ENCODE data around the gene ARHGEF33. TPM values are rescaled to one million over a fixed set of nuclear protein-coding genes. Genes with fewer than 3 reads are reported as not detected.

Gene ARHGEF33
- total and polyA plus RNA-seq, 2 donors from 2014 or later: 2.3 to 2.4 TPM

DNA sequence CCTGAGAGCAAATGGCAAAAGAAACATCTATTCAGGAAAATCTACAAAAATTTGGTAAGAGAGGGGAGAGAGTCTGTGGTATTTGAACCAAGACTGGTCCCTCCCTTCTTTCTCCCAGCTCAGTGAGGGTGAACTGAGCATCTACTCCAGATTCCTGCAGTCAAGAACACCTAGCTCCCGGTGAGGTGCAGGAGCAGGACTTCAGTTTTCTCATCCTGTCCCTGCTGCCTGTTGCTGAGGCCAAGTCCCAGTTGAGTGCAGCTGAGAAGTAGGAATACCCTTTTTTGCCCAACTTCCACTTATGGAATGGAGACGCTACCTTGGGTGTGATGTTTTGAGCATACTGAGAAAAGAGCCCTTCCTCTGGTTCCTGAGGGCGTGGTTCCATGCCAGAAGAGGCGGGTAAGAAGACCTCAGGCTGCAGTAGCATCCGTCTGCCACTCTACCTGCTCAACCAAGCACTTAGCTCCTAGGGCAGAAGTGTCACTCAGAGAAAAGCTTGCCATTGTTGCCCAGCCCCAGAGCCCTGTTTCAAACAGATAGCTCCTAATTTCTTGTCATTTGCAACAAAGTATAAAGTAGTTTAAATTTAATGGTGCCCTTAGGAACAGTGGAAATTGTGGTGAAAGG, 118.3 kb downstream of the ARHGEF33 start:
- TF ChIP-seq, protein P1, sequence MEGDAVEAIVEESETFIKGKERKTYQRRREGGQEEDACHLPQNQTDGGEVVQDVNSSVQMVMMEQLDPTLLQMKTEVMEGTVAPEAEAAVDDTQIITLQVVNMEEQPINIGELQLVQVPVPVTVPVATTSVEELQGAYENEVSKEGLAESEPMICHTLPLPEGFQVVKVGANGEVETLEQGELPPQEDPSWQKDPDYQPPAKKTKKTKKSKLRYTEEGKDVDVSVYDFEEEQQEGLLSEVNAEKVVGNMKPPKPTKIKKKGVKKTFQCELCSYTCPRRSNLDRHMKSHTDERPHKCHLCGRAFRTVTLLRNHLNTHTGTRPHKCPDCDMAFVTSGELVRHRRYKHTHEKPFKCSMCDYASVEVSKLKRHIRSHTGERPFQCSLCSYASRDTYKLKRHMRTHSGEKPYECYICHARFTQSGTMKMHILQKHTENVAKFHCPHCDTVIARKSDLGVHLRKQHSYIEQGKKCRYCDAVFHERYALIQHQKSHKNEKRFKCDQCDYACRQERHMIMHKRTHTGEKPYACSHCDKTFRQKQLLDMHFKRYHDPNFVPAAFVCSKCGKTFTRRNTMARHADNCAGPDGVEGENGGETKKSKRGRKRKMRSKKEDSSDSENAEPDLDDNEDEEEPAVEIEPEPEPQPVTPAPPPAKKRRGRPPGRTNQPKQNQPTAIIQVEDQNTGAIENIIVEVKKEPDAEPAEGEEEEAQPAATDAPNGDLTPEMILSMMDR (IDR thresholded peaks at IDR 0.05; ENCODE audit: borderline replicate concordance, extremely low read depth, insufficient read depth): no peak
- Histone ChIP-seq H3K27me3 (ENCODE audit: control insufficient read depth, insufficient read depth, low read length) (no peaks in the 10 kb centered on the region), H3K4me1 (ENCODE audit: control insufficient read depth in 2 of 3, insufficient read depth in 2 of 3, low read depth in 1 of 3, low read length in 3 of 3) (no peaks in the 10 kb centered on the region), H3K9ac (ENCODE audit: low read length in 3 of 3) (no peak overlapping the region), H3K36me3 (ENCODE audit: control insufficient read depth in 2 of 3, insufficient read depth in 3 of 3, low read length in 3 of 3) (peaks cover 4 to 33% (median 15%) of the 10 kb centered on the region in 3 donors), H3K9me3 (ENCODE audit: control insufficient read depth in 2 of 3, insufficient read depth in 1 of 3, low read length in 3 of 3) (no peaks in the 10 kb centered on the region), H3K27ac (ENCODE audit: low read depth in 2 of 2, low read length in 2 of 2) (no peak overlapping the region), H3K4me3 (ENCODE audit: low read length in 3 of 3) (no peak overlapping the region)
- FAIRE-seq: no peak
- DNase-seq: no peak
- intact Hi-C loops (cut with DNase I): no loop called here

DNA sequence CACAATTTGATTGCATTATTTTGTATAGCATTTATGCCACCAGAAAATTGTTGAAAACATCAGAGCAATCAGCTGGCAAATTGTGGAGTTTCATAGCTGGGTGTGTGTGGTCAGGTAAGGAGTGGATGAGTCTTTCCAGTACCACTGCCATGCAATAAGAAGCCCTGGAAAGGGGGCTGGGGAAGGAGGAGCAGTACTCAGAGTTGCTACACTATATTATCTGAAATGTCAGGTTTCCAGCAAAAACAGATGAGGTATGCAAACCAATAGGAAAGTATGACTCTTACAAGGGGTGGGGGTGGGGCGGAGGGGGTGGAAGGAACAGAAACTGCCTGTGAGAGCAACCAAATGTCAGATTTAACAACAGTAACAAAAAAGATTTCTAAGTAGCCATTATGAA, 119.0 kb downstream of the ARHGEF33 start:
- peaks cover 4 to 38% (median 16%) of the 10 kb centered on the region in 3 donors for H3K36me3 ChIP-seq (ENCODE audit: control insufficient read depth in 2 of 3, insufficient read depth in 3 of 3, low read length in 3 of 3)
- FAIRE-seq (no peak), DNase-seq (no peak)
- no peaks in the 10 kb centered on the region for H3K9me3 ChIP-seq (ENCODE audit: control insufficient read depth in 2 of 3, insufficient read depth in 1 of 3, low read length in 3 of 3)
- H3K9ac ChIP-seq (ENCODE audit: low read length in 3 of 3): no peak overlapping the region
- TF ChIP-seq, protein P1 (IDR thresholded peaks at IDR 0.05; ENCODE audit: borderline replicate concordance, extremely low read depth, insufficient read depth): no peak
- H3K27ac ChIP-seq (ENCODE audit: low read depth in 2 of 2, low read length in 2 of 2): no peak overlapping the region
- H3K4me3 ChIP-seq (ENCODE audit: low read length in 3 of 3): no peak overlapping the region
- H3K4me1 ChIP-seq (ENCODE audit: control insufficient read depth in 2 of 3, insufficient read depth in 2 of 3, low read depth in 1 of 3, low read length in 3 of 3): no peaks in the 10 kb centered on the region
- no peaks in the 10 kb centered on the region for H3K27me3 ChIP-seq (ENCODE audit: control insufficient read depth, insufficient read depth, low read length)
- intact Hi-C loops (cut with DNase I): no loop called here

GRCh38 chr2:39013871-39014270, 124.2 kb downstream of the ARHGEF33 start:
- Histone ChIP-seq H3K4me1 (ENCODE audit: control insufficient read depth in 2 of 3, insufficient read depth in 2 of 3, low read depth in 1 of 3, low read length in 3 of 3) (peaks cover 0 to 2% (median 0%) of the 10 kb centered on the region in 3 donors), H3K36me3 (ENCODE audit: control insufficient read depth in 2 of 3, insufficient read depth in 3 of 3, low read length in 3 of 3) (peaks cover 2 to 23% (median 10%) of the 10 kb centered on the region in 3 donors), H3K27ac (ENCODE audit: low read depth in 2 of 2, low read length in 2 of 2) (no peak overlapping the region), H3K27me3 (ENCODE audit: control insufficient read depth, insufficient read depth, low read length) (no peaks in the 10 kb centered on the region), H3K9me3 (ENCODE audit: control insufficient read depth in 2 of 3, insufficient read depth in 1 of 3, low read length in 3 of 3) (no peaks in the 10 kb centered on the region), H3K9ac (ENCODE audit: low read length in 3 of 3) (no peak overlapping the region), H3K4me3 (ENCODE audit: low read length in 3 of 3) (no peak overlapping the region)
- DNase-seq (no peak), FAIRE-seq (no peak)
- intact Hi-C loops (cut with DNase I): no loop called here
- TF ChIP-seq, protein P1 (IDR thresholded peaks at IDR 0.05; ENCODE audit: borderline replicate concordance, extremely low read depth, insufficient read depth): no peak
